Left lung (tissue), 10 donors: ENCODE results near the gene WIZ. TPM values are rescaled to one million over a fixed set of nuclear protein-coding genes. Genes with fewer than 3 reads are reported as not detected.

Experiments
- ATAC-seq: fragments of 200-7000 bp; cut with Tn5 transposase; one replicate; pipeline ENCODE4 v1.9.1; 2020; ENCODE audit warnings: moderate library complexity
- DNase-seq, 4 donors: peaks; one replicate each; pipeline ENCODE4 v3.0.0-alpha.2; 2013 to 2020
- H3K27ac ChIP-seq, 2 donors: fragments of 200-600 bp; sonication (generic) in 1 of 2; one replicate each; pipeline versions ENCODE4 v1.5.0 to v1.8.0; 2020 to 2021
- H3K27me3 ChIP-seq, 2 donors: fragments of 200-600 bp; sonication (generic) in 1 of 2; one replicate each; pipeline versions ENCODE4 v1.5.0 to v1.8.0; 2020 to 2021
- H3K36me3 ChIP-seq, 2 donors: fragments of 200-600 bp; sonication (generic) in 1 of 2; one replicate each; pipeline versions ENCODE4 v1.5.0 to v1.8.0; 2020 to 2021
- H3K4me1 ChIP-seq, 2 donors: fragments of 200-600 bp; one replicate each; pipeline ENCODE4 v1.8.0; 2021
- H3K4me3 ChIP-seq, 2 donors: fragments of 200-600 bp; sonication (generic) in 1 of 2; one replicate each; pipeline versions ENCODE4 v1.5.0 to v1.8.0; 2020 to 2021; ENCODE audit warnings: mild to moderate bottlenecking in 1 of 2
- H3K9me3 ChIP-seq, 2 donors: fragments of 200-600 bp; sonication (generic) in 1 of 2; one replicate each; pipeline versions ENCODE4 v1.5.0 to v1.8.0; 2020 to 2021
- intact Hi-C, 2 donors: fragments of 100-400 bp; cut with DNase I; formaldehyde crosslinking; loops; one replicate each; pipeline versions ENCODE4 v1.11.2 to v1.14.2; 2022
- polyA plus RNA-seq, 6 donors: library from polyadenylated mRNA; unstranded; fragments of 120-200 nt; gene quantifications; one replicate each; pipeline ENCODE4 v1.2.1, GENCODE V29; 2013; ENCODE audit not compliant: insufficient read length in 6 of 6
- total RNA-seq, 2 donors: library from RNA; stranded (reverse); fragmentation: NEBNext Ultra II Directional; extraction: Animal tissue kit (Norgen Biotek cat#: 25700); gene quantifications; one replicate each; pipeline ENCODE4 v1.2.1, GENCODE V29; 2021
- TF ChIP-seq, protein P1 (sequence below), 2 donors: fragments of 200-600 bp; sonication (generic) in 1 of 2; IDR thresholded peaks; one replicate each; pipeline versions ENCODE4 v1.5.0 to v1.8.0; 2021; ENCODE audit warnings: antibody characterized with exemption in 2 of 2
- donor health status: DM: no; HTN: yes; CAD: no.
- donor health status: DM: no; HTN: no; CAD: no.

The WIZ gene
- total and polyA plus RNA-seq, 8 donors = 21.5 to 36.4 (median 29.7) TPM

DNA sequence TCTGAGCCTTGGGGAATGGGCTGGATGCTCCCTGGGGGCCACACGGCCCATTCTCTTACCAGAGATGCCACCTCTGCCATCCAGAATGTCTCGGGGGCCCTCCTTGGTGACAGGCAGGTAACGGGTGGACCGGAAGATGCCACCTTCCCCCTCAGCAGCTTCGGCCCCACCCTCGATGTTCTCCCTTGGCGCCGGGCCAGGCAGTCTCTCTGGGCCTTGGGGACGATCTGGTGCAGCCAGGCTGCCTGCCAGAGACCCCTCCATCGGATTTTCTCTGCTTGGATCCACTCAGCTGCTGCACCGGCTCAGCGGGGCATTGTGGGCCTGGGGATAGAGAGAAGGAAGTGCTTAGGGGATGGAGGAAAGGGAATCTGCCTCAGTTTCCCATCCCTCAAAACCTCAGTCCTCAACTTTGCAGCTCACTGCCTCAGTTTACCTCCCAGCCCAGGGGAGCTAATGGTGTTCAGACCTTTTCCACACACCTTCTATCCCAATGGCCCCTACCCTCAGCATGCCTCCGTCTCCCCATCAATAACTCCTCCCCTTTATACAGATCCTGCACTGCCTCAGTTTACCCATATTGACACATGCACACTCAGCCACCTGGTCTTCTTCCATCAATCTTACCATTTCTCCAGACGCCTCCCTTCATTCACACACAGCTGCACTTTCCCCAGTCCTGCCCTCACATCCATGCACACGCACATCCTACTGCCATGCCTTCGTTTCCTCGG lies 1.5 kb downstream of the WIZ start:
- no peaks in the 10 kb centered on the region for H3K27me3 ChIP-seq
- ATAC-seq = no peak

DNA sequence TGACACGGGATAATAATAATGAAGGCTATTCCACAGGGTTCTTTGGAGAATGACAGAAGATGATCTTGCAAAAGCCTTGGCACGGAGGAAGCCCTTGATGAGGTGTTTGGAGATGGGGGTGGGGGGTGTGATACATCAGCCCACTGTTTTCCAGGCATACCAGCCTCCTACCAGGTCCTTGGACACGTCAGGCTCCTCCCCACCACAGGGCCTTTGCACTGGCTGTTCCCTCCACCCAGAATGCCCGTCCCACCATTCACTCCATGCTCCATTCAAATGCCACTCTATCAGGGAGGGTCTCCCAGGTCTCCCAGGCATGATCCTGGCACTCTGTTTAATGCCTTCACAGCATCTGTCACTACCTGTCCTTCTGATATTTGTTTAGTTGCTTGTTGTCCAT lies 2.7 kb downstream of the WIZ start:
- DNase-seq (peak in 1 of 4 donors; percentile 13), ATAC-seq (no peak)
- H3K27me3 ChIP-seq = no peaks in the 10 kb centered on the region
- no peak overlapping the region for H3K4me3 ChIP-seq
- intact Hi-C loops = no loop called here
- H3K9me3 ChIP-seq = no peaks in the 10 kb centered on the region
- no peak overlapping the region for H3K27ac ChIP-seq
- H3K36me3 ChIP-seq = no peaks in the 10 kb centered on the region
- peaks cover 0 to 6% of the 10 kb centered on the region in 2 donors for H3K4me1 ChIP-seq
- TF ChIP-seq, protein P1, sequence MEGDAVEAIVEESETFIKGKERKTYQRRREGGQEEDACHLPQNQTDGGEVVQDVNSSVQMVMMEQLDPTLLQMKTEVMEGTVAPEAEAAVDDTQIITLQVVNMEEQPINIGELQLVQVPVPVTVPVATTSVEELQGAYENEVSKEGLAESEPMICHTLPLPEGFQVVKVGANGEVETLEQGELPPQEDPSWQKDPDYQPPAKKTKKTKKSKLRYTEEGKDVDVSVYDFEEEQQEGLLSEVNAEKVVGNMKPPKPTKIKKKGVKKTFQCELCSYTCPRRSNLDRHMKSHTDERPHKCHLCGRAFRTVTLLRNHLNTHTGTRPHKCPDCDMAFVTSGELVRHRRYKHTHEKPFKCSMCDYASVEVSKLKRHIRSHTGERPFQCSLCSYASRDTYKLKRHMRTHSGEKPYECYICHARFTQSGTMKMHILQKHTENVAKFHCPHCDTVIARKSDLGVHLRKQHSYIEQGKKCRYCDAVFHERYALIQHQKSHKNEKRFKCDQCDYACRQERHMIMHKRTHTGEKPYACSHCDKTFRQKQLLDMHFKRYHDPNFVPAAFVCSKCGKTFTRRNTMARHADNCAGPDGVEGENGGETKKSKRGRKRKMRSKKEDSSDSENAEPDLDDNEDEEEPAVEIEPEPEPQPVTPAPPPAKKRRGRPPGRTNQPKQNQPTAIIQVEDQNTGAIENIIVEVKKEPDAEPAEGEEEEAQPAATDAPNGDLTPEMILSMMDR (IDR thresholded peaks at IDR 0.05) = no peak

More for the DNA sequence above, 1.5 kb downstream of the WIZ start:
- no peak overlapping the region for H3K27ac ChIP-seq
- TF ChIP-seq, protein P1 (IDR thresholded peaks at IDR 0.05) = no peak
- DNase-seq = peak in 1 of 4 donors; percentile 76
- H3K36me3 ChIP-seq = peaks cover 0 to 8% of the 10 kb centered on the region in 2 donors
- H3K9me3 ChIP-seq = no peaks in the 10 kb centered on the region
- H3K4me3 ChIP-seq = no peak overlapping the region
- intact Hi-C loops = no loop called here
- H3K4me1 ChIP-seq = peaks cover 6% of the 10 kb centered on the region in 2 donors

DNA sequence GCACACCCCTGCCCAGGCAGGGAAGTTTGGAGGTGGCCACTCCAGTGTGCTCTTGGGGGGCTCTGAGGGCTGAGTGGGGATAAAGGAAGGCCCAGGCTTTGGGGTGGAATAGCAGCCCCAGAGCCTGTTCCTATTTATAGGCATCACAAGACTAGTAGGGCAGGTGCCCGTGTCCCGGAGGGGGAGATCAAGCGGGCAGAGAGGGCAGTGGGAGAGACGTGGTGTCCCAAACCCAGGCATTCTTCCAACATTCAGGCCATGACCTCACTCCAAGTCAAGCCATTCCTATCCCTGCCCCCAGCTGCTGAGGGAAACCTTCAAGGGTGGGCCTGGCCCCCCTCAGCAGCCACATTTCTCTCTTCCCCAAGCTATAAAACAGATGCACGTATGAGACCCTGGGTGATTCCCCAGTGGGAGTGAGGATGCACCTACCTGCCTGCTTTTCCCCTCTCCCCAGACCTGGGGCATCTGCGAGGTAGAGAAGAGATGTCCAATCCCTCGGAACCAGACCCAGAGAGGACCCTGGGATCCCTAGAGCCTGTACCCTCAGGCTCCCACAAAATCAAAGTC lies 3.9 kb downstream of the WIZ start:
- Histone ChIP-seq H3K27me3 (no peaks in the 10 kb centered on the region), H3K36me3 (no peaks in the 10 kb centered on the region), H3K4me3 (no peak overlapping the region), H3K9me3 (no peaks in the 10 kb centered on the region), H3K27ac (no peak overlapping the region), H3K4me1 (peaks cover 0 to 6% of the 10 kb centered on the region in 2 donors)
- intact Hi-C loops = no loop called here
- TF ChIP-seq, protein P1 (IDR thresholded peaks at IDR 0.05) = no peak
- no peak for ATAC-seq
- DNase-seq = peak in 1 of 4 donors; percentile 46

DNA sequence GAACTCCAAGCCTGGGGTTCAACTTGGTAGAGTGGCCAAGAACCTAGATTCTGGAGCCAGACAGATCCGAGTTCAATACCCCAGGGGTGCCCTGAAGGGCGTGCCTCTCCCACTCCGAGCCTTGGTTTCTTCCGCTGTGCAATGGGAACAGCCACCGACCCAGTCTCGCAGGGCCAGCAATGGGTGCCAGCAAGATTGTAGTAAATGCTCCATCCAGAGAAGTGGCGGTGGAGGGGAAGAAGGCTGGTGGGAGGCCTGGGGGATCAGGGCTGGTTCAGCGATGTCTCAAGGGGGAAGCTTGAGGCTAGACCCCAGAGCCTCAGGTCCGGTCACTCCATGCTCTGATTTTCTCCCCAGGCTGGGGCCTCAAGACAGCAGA lies 4.5 kb downstream of the WIZ start:
- H3K9me3 ChIP-seq = no peaks in the 10 kb centered on the region
- no peaks in the 10 kb centered on the region for H3K27me3 ChIP-seq
- ATAC-seq = no peak
- intact Hi-C loops = no loop called here
- H3K4me3 ChIP-seq = no peak overlapping the region
- no peaks in the 10 kb centered on the region for H3K36me3 ChIP-seq
- TF ChIP-seq, protein P1 (IDR thresholded peaks at IDR 0.05) = no peak
- H3K27ac ChIP-seq = no peak overlapping the region
- peaks cover 0 to 6% of the 10 kb centered on the region in 2 donors for H3K4me1 ChIP-seq
- DNase-seq = peak in 1 of 4 donors; percentile 39

DNA sequence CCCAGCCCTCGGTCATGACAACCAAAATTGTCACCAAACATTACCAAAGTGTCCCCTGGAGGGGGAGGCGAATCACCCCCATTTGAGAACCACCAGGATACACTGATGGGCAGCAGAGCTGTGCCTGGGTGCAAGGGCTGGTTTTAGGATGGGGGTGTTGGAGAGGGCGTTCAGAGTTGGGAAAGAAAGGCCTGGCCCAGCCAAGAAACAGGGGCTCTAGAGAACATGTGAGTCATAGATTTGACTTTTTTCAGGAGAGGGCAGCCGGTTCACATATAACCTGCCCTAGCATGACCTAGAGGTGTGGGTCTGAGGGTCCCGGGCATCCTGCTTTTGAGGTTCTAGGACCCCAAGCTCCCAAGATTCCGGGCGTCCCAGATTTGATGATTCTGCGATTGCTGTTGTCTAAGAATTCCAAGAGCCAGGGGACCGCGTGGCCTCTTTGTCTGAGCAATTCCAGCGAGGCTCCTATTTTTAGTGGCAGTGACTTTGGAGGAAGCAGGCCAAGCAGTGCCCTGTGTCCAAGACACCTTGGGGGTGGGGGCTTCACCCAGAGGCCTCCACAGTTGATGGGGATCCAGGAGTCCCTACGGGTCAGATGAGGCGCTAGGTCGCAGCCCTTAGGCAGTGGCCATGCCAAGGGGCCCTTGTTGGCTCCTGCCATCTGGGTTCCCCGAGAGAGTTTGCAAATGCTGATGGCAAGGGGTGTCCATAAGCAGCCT lies 5.1 kb downstream of the WIZ start:
- ATAC-seq = no peak
- intact Hi-C loops = no loop called here

More for the DNA sequence above, 5.1 kb downstream of the WIZ start:
- Histone ChIP-seq H3K27me3 (no peaks in the 10 kb centered on the region), H3K36me3 (no peaks in the 10 kb centered on the region), H3K27ac (no peak overlapping the region), H3K4me1 (peaks cover 0 to 6% of the 10 kb centered on the region in 2 donors), H3K4me3 (no peak overlapping the region), H3K9me3 (no peaks in the 10 kb centered on the region)
- TF ChIP-seq, protein P1 (IDR thresholded peaks at IDR 0.05) = no peak
- peak in 1 of 4 donors; percentile 36 for DNase-seq
